Measurements from ENCODE around the gene CCDC9B.

The CCDC9B gene

DNA sequence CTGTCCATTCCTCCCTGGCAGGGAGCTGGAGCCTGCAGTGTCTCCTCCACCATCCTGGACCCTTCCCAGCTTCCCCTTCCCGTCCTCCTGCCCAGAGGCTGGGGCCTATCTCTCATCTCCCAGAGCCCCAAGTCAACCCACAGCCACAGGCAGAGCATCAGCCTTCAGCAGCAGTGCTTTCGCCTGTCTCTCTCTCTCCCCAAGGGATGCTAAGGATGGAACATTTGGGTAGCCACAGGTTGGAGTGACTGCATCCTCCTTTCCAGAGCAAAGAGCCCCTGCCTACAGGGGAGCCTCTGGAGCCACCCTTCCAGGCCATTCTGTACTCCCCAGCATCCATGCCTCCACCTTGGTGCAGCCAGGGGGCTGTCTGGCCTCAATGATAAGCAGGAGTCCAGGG is 37.2 kb downstream of the CCDC9B start:
- no peak for DNase-seq

DNA sequence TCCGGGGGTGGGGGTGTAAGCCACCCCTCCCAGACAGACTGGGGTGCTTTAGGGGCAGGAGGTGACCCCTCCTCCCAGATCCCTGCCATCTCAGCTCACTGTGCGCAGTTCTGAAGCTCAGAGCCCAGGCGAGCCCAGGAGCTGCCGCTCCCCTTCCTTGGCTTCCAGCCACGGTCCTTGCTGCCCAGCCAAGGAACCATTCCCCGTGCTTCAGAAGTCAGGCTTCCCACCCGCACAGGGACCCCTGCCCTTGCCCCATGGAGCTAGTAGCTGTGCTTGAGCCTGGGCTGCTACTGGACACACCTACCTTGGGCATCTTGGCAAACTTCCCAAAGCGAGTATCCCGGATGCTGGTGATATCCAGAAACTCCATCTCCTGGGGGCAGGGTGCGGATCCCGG is 37.8 kb downstream of the CCDC9B start:
- DNase-seq, result no peak

GRCh38 chr15:40302288-40302886 is 38.4 kb downstream of the CCDC9B start:
- no peak for DNase-seq

- no peak for DNase-seq
These were observed 39.1 kb downstream of the CCDC9B start for GRCh38 chr15:40301467-40302179.

DNA sequence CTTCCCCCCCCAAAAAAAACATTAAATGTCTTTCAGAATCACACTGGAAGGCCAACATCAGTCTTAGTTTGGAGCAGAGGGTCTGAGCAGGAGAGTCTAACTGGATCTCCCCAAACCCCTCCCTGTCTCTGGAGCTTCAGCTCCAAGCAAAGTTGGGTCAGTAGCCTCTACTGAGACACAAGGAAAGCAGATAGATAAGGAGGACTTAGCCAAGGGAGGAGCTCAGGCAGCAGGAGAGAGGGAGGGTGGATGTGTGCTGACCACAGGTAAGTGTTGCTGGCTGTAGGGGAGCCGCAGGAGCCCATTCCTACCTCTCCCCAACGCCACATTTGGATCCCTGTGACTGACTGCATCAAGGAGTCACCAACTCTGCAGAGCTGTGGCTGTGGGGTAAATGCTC is 40.0 kb downstream of the CCDC9B start:
- no peak for DNase-seq

GRCh38 chr15:40300367-40300766 is 40.4 kb downstream of the CCDC9B start:
- no peak for DNase-seq

DNA sequence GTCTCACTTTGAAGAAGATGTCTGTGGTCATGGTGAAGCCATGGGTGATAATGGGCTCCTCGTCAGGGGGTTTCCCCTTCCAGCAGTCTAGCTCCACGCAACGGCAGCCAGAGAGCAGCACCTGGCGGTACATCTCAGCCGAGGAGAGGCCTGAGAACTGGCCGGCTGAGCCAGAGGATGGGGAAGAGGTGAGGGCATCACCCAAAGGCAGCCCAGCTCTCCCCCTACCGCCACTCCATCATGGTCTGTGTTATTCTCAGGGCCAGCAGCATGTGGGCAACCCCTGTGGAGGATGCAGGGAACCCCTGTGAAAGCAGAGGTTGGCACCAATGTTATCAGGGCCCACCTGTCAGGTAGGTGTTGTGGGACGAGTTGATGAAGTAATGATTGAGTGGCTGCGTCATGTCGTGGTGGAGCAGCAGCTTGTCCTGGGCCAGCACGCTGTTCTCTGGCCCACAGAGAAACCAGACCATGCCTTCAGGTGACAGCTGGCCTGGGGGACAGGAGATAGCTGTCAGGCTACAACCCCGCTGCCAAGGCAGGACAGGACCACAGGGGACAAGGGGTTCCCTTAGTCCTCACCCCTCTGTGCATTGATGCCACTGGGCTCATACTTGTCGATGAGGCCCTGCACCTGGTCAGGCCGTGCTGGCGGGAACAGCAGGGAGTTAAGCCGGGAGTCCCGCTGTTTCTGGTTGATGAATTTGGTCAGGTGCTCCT is 42.4 kb downstream of the CCDC9B start:
- no peak for DNase-seq

GRCh38 chr15:40297356-40297755 is 43.4 kb downstream of the CCDC9B start:
- no peak for DNase-seq

- no peak for DNase-seq
These were observed 44.0 kb downstream of the CCDC9B start for GRCh38 chr15:40296561-40297230.

GRCh38 chr15:40295877-40296560 is 44.7 kb downstream of the CCDC9B start:
- DNase-seq, result no peak

- DNase-seq, result no peak
These were observed 45.4 kb downstream of the CCDC9B start for GRCh38 chr15:40295297-40295696.

GRCh38 chr15:40293905-40294895 is 46.5 kb downstream of the CCDC9B start:
- DNase-seq, result no peak

DNA sequence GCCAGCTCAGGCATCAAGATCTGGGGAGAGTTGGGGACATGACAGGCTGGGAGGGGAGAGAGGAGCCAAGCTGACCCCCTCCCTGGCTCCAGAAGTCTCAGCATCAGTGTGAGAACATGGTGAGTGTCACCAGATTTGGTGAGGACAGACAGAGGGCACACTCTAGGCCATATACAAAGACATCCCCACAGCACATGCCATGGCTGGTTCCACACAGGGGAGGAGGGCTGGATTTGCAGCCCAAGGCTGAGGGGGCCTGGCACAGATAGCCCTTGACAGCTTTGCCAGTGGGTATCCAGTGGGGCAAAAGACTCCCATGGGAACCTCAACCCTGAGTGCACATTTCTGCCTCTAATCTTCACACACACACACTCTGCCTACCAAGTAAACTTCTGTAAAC is 47.7 kb downstream of the CCDC9B start:
- DNase-seq, result no peak

- DNase-seq, result no peak
These were observed 48.5 kb downstream of the CCDC9B start for GRCh38 chr15:40292246-40292645.

DNA sequence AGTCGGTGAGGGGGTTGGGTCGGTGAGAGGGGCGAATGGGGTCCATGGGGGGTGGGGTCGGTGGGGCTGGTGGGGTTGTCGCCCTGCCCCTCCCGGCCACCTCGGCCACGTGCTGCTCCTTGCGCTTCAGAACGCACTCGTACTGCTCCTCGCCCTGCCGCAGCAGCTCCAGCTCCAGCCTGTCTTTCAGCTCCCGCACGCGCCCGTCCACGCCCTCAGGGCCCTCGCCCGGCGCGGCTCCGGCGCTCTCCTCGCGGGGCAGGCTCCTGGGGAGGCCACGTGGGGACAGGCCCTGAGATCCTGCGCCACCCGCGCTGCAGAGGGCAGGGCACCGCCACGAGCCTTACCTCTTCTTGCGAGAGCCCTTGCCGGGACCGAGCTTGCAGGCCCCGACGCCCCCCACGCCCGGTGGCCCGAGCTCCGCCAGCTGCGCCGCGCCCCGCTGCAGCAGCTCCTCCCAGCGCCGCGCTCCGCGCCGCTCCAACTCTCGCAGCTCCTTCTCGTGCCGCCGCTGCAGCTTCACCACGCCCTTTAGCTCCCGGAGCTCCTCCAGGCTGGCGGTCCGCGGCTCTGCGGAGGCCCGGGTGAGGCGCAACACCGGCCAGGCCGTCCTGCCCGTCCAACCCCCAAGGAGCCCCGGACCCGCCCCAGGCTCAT is 49.7 kb downstream of the CCDC9B start:
- no peak for DNase-seq

GRCh38 chr15:40290545-40290917 is 50.2 kb downstream of the CCDC9B start:
- no peak for DNase-seq

- DNase-seq, result no peak
These were observed 51.5 kb downstream of the CCDC9B start for GRCh38 chr15:40289140-40289775.

GRCh38 chr15:40287968-40288367 is 52.8 kb downstream of the CCDC9B start:
- no peak for DNase-seq

- no peak for DNase-seq
These were observed 53.2 kb downstream of the CCDC9B start for GRCh38 chr15:40287505-40287904.

DNA sequence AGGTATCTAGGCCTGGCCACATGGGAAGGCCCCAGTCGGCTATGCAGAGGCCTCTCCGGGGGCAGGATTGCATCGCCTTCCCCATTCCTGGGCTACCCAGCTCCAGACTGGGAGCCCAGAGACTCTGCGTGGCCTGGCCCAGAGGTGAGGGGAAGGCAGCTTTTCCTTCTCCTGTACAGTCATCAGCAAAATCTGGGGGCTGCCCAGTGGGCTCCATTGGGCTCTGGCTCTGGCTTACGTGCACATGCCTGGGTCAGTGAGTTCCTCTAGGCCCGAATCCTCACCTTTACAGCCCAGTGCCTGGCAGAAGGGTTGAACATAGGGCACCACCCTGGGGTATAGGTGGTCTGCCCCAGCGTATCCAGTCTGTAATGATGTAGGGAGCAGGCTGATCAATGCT is 53.9 kb downstream of the CCDC9B start:
- no peak for DNase-seq

DNA sequence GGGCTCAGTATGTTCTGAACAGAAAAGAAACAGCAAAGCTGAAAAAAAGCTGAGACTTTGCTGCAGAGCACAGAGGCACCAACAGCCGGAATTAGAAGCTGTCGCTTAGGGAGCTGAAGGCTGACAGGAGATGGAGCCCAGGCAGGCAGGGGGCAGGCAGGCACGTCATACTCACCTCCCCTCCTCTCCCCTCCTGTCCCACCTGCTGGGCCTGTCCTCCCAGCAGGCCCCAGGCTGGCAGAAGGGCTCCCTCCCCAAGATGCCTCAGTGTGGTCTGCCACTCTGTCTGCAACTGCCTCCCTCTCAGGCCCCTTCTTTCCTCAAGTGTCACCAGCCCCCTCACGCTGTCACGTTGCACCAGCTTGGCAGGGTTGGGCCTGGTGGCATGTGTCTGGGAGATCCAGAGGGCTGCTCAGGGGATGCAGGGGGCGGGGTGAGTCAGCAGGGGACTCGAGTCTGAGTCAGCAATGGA is 54.6 kb downstream of the CCDC9B start:
- no peak for DNase-seq

Measured in activated CD4-positive, alpha-beta T cell treated with anti-CD3 and anti-CD28 coated beads for 4 hours (primary cell).